ENCODE results near the gene CEP104.

CEP104 gene

DNA sequence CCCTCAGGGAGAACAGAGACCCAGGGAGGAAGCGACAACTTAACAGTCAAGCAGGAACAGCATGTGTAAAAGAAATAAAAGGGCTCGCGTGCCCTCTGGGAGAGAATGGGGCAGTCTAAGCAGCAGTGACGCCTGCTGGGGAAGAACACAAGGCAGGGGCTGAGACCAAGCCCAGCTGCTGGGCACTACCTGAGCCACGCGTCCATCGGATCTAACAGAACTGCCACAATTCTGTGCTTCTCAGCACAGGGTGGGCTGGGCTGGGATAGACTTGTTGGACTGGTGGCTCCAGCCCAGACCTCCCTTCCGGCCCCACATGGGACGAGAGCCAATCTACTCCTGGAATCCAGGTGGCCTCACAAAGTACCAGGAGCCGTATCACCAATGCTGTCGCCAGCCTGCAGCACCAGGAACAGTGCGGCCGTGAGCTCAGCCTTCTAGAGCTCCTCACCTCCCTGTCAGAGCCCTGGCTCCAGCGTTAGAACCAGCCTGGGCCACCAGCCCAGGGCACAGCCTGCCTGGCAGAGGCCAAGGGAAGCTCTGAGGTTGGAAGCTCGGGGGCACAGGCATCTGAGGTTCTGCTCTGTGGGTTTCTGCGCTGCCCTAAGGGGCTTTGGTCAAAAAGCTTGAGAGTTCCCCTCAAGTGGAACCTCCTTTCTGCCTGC, 68.1 kb downstream of the CEP104 start:
- TF ChIP-seq ZFP3 (CRISPR knock-in tag; IDR thresholded peaks at IDR 0.05) (no peak), RARB (CRISPR knock-in tag; IDR thresholded peaks at IDR 0.05) (no peak), CSRNP3 (CRISPR knock-in tag; IDR thresholded peaks at IDR 0.05) (no peak), PATZ1 (CRISPR knock-in tag; IDR thresholded peaks at IDR 0.05; ENCODE audit: borderline replicate concordance) (no peak), TCF4 (CRISPR knock-in tag; IDR thresholded peaks at IDR 0.05; ENCODE audit: borderline replicate concordance) (no peak), ZNF8 (CRISPR knock-in tag; IDR thresholded peaks at IDR 0.05) (no peak), CSDC2 (CRISPR knock-in tag; IDR thresholded peaks at IDR 0.05) (no peak), ZNF565 (CRISPR knock-in tag; conservative IDR thresholded peaks at IDR 0.05; ENCODE audit: low read depth) (no peak), ZC3H10 (CRISPR knock-in tag; IDR thresholded peaks at IDR 0.05) (no peak), OSR1 (CRISPR knock-in tag; IDR thresholded peaks at IDR 0.05) (no peak), ZNF70 (CRISPR knock-in tag; IDR thresholded peaks at IDR 0.05) (no peak), PPARA (CRISPR knock-in tag; IDR thresholded peaks at IDR 0.05; ENCODE audit: borderline replicate concordance) (no peak), ZFP30 (CRISPR knock-in tag; IDR thresholded peaks at IDR 0.05) (no peak), TSHZ2 (CRISPR knock-in tag; IDR thresholded peaks at IDR 0.05) (no peak), ESRRG (CRISPR knock-in tag; IDR thresholded peaks at IDR 0.05) (no peak)
- TF ChIP-seq, protein P1, sequence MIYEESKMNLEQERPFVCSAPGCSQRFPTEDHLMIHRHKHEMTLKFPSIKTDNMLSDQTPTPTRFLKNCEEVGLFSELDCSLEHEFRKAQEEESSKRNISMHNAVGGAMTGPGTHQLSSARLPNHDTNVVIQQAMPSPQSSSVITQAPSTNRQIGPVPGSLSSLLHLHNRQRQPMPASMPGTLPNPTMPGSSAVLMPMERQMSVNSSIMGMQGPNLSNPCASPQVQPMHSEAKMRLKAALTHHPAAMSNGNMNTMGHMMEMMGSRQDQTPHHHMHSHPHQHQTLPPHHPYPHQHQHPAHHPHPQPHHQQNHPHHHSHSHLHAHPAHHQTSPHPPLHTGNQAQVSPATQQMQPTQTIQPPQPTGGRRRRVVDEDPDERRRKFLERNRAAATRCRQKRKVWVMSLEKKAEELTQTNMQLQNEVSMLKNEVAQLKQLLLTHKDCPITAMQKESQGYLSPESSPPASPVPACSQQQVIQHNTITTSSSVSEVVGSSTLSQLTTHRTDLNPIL (CRISPR knock-in tag; IDR thresholded peaks at IDR 0.05; ENCODE audit: low read depth): no peak
- TF ChIP-seq, protein P2, sequence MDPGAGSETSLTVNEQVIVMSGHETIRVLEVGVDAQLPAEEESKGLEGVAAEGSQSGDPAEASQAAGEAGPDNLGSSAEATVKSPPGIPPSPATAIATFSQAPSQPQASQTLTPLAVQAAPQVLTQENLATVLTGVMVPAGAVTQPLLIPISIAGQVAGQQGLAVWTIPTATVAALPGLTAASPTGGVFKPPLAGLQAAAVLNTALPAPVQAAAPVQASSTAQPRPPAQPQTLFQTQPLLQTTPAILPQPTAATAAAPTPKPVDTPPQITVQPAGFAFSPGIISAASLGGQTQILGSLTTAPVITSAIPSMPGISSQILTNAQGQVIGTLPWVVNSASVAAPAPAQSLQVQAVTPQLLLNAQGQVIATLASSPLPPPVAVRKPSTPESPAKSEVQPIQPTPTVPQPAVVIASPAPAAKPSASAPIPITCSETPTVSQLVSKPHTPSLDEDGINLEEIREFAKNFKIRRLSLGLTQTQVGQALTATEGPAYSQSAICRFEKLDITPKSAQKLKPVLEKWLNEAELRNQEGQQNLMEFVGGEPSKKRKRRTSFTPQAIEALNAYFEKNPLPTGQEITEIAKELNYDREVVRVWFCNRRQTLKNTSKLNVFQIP (CRISPR knock-in tag; IDR thresholded peaks at IDR 0.05; ENCODE audit: borderline replicate concordance, low read depth): no peak
- ATAC-seq: no peak

- TF ChIP-seq ZFP3 (CRISPR knock-in tag; IDR thresholded peaks at IDR 0.05) (no peak), CSRNP3 (CRISPR knock-in tag; IDR thresholded peaks at IDR 0.05) (no peak), BACH2 (CRISPR knock-in tag; IDR thresholded peaks at IDR 0.05; ENCODE audit: borderline replicate concordance) (no peak), TOX (CRISPR knock-in tag; IDR thresholded peaks at IDR 0.05; ENCODE audit: borderline replicate concordance) (no peak), ZNF8 (CRISPR knock-in tag; IDR thresholded peaks at IDR 0.05) (no peak), PPARA (CRISPR knock-in tag; IDR thresholded peaks at IDR 0.05; ENCODE audit: borderline replicate concordance) (no peak), RARB (CRISPR knock-in tag; IDR thresholded peaks at IDR 0.05) (no peak), ZNF70 (CRISPR knock-in tag; IDR thresholded peaks at IDR 0.05) (no peak), ISL1 (CRISPR knock-in tag; IDR thresholded peaks at IDR 0.05) (no peak), ZNF565 (CRISPR knock-in tag; conservative IDR thresholded peaks at IDR 0.05; ENCODE audit: low read depth) (no peak), CSDC2 (CRISPR knock-in tag; IDR thresholded peaks at IDR 0.05) (no peak), TSHZ2 (CRISPR knock-in tag; IDR thresholded peaks at IDR 0.05) (no peak)
- TF ChIP-seq, protein P2 (CRISPR knock-in tag; IDR thresholded peaks at IDR 0.05; ENCODE audit: borderline replicate concordance, low read depth): no peak
- no peak for ATAC-seq
Measured at GRCh38 chr1:3787745-3788605, 69.0 kb downstream of the CEP104 start.
